HG02678 (cell line): ENCODE results near the gene PCDHA4.
"Not testable (repeated sequence)": the region's sequence is repeated elsewhere in the genome, so short reads cannot be mapped to it uniquely, and the experiment has no call there.

Experiments
- ATAC-seq: cut with Tn5 transposase; IDR thresholded peaks from one replicate; pipeline ENCODE4 v1.9.1; 2021; ENCODE audit warnings: mild to moderate bottlenecking, moderate library complexity; ENCODE audit not compliant: unreplicated experiment

The PCDHA4 gene

DNA sequence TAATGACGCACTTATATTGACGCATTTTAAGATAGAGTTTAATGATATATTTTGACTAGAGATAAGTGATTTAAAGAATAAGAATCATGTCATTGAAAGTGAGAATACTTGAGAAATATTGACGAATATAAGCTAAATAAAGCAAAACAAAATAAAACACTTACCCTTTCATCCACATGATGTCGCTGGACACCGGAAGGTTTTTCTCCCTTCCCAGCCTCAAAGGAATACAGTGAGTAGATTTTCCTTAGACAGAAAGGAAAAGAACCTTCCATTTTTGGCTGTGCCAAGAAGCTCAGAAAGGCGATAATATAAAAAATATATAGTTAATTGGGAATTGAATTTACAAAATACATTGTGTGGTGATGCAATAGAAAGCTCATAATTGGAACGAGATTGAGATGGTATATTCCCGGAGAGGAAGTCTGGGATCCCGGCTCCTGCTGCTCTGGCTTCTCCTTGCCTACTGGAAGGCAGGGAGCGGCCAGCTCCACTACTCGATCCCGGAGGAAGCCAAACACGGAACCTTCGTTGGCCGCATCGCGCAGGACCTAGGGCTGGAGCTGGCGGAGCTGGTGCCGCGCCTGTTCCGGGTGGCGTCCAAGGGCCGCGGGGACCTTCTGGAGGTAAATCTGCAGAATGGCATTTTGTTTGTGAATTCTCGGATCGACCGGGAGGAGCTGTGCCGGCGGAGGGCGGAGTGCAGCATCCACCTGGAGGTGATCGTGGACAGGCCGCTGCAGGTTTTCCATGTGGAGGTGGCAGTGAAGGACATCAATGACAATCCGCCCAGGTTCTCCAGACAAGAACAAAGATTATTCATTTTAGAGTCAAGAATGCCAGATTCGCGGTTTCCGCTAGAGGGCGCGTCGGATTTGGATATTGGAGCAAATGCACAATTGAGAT, 14.8 kb downstream of the PCDHA4 start, which contains the start of gene PCDHA5:
TSS of gene PCDHA5 (plus strand) at position 239 of the 906 bp plus-strand sequence.
- ATAC-seq, result no peak

DNA sequence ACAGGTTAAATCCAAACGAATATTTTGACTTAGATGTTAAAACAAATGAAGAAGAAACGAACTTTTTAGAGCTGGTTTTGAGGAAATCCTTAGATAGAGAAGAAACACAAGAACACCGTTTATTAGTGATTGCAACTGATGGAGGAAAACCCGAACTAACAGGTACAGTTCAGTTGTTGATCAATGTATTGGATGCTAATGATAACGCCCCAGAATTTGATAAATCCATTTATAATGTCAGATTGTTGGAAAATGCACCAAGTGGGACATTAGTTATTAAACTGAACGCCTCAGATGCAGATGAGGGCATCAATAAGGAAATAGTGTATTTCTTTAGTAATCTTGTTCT, 15.4 kb downstream of the PCDHA4 start:
- no peak for ATAC-seq

- not testable (repeated sequence) for ATAC-seq
These were observed 16.1 kb downstream of the PCDHA4 start for GRCh38 chr5:140822969-140823368.

- no peak for ATAC-seq
These were observed 16.6 kb downstream of the PCDHA4 start for GRCh38 chr5:140823475-140823874.

DNA sequence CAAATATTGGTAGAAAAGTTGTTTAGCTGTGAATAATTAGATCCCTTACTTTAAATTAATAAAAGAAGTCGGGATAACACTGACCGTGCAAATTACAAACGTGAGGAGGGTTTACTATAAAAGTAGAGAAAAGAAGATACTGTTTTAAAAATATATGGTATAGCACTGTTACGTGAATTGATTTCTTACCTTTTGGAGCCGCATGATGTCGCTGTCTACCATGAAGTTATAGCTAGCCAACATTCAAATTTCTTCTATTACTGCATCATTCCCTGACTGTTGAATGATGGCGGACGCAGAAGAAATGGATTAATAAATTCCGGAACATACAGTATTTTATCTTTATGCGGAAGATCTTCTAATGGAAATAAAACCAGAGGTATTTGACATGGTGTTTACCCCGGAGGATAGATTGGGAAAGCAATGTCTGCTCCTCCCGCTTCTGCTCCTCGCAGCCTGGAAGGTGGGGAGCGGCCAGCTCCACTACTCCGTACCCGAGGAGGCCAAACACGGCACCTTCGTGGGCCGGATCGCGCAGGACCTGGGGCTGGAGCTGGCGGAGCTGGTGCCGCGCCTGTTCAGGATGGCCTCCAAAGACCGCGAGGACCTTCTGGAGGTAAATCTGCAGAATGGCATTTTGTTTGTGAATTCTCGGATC, 21.0 kb downstream of the PCDHA4 start, which contains the start of gene PCDHA6:
TSS of gene PCDHA6 (plus strand) at position 257 of the 658 bp plus-strand sequence. CDS start at position 389, 132 bp downstream.
- no peak for ATAC-seq

DNA sequence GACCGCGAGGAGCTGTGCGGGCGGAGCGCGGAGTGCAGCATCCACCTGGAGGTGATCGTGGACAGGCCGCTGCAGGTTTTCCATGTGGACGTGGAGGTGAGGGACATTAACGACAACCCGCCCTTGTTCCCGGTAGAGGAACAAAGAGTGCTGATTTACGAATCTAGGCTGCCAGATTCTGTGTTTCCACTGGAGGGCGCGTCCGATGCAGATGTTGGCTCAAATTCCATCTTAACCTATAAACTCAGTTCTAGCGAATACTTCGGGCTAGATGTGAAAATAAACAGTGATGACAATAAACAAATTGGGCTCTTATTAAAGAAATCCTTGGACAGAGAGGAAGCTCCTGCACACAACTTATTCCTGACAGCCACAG, 21.5 kb downstream of the PCDHA4 start:
- no peak for ATAC-seq

- ATAC-seq, result not testable (repeated sequence)
These were observed 22.9 kb downstream of the PCDHA4 start for GRCh38 chr5:140829511-140830501.

GRCh38 chr5:140833993-140834392, 27.1 kb downstream of the PCDHA4 start, which contains the start of gene PCDHA7:
PCDHA7 (plus strand) TSS chr5:140834269; CDS start chr5:140834384, 115 bp downstream.
- ATAC-seq, result no peak

DNA sequence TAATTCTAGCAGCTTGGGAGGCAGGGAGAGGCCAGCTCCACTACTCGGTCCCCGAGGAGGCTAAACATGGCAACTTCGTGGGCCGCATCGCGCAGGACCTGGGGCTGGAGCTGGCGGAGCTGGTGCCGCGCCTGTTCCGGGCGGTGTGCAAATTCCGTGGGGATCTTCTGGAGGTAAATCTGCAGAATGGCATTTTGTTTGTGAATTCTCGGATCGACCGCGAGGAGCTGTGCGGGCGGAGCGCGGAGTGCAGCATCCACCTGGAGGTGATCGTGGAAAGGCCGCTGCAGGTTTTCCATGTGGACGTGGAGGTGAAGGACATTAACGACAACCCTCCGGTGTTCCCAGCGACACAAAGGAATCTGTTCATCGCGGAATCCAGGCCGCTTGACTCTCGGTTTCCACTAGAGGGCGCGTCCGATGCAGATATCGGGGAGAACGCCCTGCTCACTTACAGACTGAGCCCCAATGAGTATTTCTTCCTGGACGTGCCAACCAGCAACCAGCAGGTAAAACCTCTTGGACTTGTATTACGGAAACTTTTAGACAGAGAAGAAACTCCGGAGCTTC, 27.7 kb downstream of the PCDHA4 start:
- ATAC-seq, result not testable (repeated sequence)

- ATAC-seq, result no peak
These were observed 29.0 kb downstream of the PCDHA4 start for GRCh38 chr5:140835622-140836510.

DNA sequence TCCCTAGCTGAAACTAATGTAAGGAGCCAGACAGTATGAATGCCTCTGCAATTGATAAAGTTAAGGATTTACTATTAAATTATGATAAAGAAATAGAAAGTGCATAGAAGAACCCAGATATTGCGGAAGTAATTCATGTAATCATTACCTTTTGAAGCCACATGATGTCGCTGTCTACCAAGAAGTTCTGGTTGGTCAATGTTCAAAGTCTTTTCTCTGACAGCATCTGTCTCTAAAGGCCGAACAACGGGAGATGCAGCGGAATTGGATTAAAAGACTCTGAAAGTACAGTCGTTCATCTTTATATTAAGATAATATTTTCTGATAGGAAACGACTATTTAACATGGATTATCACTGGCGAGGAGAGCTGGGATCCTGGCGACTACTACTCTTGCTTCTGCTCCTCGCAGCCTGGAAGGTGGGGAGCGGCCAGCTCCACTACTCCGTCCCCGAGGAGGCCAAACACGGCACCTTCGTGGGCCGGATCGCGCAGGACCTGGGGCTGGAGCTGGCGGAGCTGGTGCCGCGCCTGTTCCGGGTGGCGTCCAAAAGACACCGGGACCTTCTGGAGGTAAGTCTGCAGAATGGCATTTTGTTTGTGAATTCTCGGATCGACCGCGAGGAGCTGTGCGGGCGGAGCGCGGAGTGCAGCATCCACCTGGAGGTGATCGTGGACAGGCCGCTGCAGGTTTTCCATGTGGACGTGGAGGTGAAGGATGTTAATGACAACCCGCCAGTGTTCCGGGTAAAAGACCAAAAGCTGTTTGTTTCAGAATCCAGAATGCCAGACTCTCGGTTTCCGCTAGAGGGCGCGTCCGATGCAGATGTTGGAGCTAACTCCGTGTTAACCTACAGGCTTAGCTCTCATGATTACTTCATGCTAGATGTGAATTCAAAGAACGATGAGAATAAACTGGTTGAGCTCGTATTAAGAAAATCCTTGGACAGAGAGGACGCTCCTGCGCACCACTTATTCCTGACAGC, 34.4 kb downstream of the PCDHA4 start, which contains the start of gene PCDHA8:
TSS of gene PCDHA8 (plus strand) at position 210 of the 985 bp plus-strand sequence. CDS start at position 345, 135 bp downstream.
- no peak for ATAC-seq

DNA sequence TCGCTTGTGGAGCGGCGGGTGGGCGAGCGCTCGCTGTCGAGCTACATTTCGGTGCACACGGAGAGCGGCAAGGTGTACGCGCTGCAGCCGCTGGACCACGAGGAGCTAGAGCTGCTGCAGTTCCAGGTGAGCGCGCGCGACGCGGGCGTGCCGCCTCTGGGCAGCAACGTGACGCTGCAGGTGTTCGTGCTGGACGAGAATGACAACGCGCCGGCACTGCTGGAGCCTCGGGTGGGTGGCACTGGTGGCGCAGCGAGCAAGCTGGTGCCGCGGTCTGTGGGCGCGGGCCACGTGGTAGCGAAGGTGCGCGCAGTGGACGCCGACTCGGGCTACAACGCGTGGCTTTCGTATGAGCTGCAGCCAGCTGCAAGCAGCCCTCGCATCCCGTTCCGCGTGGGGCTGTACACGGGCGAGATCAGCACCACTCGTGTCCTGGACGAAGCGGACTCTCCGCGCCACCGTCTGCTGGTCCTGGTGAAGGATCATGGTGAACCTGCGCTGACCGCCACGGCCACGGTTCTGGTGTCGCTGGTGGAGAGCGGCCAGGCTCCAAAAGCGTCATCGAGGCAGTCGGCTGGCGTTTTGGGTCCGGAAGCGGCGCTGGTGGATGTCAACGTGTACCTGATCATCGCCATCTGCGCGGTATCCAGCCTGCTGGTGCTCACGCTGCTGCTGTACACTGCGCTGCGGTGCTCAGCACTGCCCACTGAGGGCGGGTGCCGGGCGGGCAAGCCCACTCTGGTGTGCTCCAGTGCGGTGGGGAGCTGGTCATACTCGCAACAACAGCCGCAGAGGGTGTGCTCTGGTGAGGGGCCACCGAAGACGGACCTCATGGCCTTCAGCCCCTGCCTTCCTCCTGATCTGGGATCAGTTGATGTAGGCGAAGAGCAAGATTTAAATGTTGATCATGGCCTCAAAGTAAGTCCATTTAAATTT, 36.2 kb downstream of the PCDHA4 start:
- ATAC-seq, result no peak

GRCh38 chr5:140848139-140849102, 41.6 kb downstream of the PCDHA4 start, which contains the start of gene PCDHA9:
PCDHA9 (plus strand) TSS chr5:140848382; CDS start chr5:140848496, 114 bp downstream.
- ATAC-seq, result not testable (repeated sequence)

- ATAC-seq, result not testable (repeated sequence)
These were observed 43.2 kb downstream of the PCDHA4 start for GRCh38 chr5:140849831-140850634.
